HG02759 (cell line): ENCODE measurements around the gene DDX51.
"Not testable (repeated sequence)": the region's sequence is repeated elsewhere in the genome, so short reads cannot be mapped to it uniquely, and the experiment has no call there.

Experiments used
- ATAC-seq: cut with Tn5 transposase; IDR thresholded peaks from one replicate; pipeline ENCODE4 v1.9.1; 2021; ENCODE audit warnings: mild to moderate bottlenecking, moderate library complexity; ENCODE audit not compliant: unreplicated experiment

DDX51 gene

GRCh38 chr12:132141976-132142678 is 2.0 kb downstream of the DDX51 start:
- no peak for ATAC-seq

- no peak for ATAC-seq
These were observed 2.9 kb downstream of the DDX51 start for GRCh38 chr12:132140918-132141841.

DNA sequence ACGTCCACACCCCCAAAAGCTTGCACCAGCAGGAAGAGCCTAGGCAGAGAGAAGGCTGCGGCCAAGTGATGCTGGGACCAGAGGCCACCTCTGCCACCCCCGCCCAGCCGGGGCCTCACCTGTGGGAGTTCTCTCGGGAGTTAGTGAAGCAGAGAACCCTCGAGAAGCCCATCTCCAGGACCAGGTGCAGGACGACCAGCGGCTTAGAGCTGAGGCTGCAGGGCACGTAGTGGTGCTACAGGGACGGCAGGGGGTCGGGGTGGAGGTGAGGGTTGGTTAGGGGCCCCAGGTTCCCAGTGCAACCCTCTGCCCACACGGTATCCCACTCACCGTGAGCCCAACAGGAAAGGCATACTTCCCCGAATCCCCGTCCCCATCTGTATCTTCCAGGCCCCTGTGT is 3.6 kb downstream of the DDX51 start:
- ATAC-seq, result no peak

DNA sequence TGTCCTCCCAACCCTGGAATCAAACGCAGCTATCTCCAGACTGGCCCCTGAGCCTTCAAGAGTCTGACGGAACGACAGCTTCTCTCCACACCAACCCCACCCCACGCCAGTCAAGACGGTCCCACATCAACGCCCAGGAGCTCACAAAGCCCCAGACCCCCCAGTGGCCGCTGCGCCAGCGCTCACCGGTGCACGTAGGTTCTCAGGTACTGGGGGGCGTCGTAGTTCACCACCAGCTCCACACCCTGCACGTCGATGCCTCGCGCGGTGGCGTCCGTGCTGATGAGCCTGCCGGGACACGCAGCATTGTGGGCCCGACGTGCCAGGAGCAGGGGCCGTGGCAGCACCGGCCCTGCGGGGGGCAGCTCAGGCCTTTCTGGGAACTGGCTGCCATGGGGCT is 4.2 kb downstream of the DDX51 start:
- ATAC-seq, result no peak

GRCh38 chr12:132138941-132139871 is 4.9 kb downstream of the DDX51 start:
- ATAC-seq, result no peak

GRCh38 chr12:132137483-132138125 is 6.5 kb downstream of the DDX51 start:
- no peak for ATAC-seq

DNA sequence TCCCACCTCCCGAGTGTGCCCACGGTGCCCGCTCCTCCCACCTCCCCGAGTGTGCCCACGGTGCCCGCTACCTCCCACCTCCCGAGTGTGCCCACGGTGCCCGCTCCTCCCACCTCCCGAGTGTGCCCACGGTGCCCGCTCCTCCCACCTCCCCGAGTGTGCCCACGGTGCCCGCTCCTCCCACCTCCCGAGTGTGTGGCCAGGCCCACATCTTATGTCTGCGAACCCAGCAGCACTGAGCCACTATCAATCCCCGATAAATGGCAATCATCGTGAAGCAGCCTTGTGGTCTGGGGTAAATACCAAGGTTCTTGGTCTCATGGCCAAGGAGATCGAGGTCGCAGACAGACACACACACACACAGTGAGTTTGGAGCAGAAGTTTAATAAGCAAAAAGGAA is 7.9 kb downstream of the DDX51 start:
- ATAC-seq, result not testable (repeated sequence)

DNA sequence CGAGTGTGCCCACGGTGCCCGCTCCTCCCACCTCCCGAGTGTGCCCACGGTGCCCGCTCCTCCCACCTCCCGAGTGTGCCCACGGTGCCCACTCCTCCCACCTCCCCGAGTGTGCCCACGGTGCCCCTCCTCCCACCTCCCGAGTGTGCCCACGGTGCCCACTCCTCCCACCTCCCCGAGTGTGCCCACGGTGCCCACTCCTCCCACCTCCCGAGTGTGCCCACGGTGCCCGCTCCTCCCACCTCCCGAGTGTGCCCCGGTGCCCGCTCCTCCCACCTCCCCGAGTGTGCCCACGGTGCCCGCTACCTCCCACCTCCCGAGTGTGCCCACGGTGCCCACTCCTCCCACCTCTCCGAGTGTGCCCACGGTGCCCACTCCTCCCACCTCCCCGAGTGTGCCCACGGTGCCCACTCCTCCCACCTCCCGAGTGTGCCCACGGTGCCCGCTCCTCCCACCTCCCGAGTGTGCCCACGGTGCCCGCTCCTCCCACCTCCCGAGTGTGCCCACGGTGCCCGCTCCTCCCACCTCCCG is 9.4 kb downstream of the DDX51 start:
- not testable (repeated sequence) for ATAC-seq

DNA sequence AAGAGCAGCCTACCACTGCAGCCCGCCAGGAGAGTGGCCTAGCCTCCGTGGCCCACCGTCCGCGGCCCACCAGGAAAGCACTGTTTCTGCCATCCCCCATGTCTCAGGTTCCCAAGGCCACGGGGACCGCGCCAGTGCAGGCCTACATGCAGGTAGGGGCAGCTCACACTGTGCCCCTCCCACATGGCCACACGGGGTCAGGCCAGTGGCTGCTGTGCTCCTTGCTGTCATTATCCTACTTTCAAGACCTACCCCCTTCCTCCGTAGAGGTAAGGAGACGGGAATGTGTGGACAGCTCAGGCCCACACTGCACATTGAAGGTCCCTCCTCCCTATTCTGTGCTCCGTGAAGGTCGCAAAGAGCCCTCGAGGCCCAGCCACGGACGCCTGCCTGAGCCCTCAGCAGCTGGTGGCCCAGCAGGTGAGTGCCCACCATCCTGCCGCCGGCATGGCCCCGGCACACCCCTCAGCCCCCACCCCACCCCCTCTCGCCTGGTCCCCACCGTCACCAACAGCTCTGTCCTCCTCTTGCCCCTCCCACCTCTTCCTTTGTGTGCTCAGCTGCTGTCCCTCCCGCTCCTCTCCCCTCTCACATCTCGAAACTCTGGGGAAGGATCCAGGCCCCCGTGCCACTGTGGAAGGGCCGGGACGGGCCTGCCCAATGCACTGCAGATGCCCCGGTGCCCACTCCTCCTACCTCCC is 10.0 kb downstream of the DDX51 start:
- ATAC-seq, result no peak

- ATAC-seq, result no peak
These were observed 11.3 kb downstream of the DDX51 start for GRCh38 chr12:132132609-132133430.

DNA sequence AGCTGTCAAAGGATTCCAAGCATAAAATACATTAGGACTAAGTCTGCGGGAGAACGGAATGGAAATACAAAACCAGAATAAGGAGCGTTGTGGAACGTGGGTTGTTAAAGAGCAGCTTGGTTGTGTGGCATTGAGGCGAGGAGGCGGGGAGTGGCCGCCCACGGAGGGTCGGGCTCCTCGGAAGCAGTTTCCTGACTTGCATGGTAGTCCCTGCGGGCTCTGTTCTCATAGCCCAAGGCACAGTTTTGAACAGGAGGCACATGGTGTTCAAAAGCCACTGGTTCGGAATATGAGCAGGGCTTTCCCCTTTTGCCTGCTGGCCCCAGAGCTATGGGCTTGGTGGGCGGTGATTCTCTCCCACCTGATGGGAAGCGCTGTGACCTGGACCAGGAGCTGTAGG is 12.2 kb downstream of the DDX51 start:
- ATAC-seq, result no peak

DNA sequence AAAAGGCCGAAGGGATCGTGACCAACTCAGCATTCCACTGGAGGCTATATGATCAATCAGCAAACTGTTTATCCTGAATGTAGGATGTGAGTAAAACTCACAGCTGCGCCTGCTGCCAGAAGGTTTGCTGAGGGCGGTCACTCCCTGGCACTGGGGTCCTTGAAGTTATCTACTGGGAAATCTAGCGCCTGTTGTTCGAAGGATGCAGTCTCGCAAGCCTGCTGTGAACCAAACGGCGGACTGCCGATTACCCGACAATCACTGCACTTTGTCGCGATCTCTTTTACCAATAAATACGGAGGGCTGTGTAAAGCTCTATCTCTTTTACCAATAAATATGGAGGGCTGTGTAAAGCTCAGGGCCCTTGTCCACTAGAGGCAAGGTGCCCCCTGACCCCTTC is 12.9 kb downstream of the DDX51 start:
- ATAC-seq, result no peak

DNA sequence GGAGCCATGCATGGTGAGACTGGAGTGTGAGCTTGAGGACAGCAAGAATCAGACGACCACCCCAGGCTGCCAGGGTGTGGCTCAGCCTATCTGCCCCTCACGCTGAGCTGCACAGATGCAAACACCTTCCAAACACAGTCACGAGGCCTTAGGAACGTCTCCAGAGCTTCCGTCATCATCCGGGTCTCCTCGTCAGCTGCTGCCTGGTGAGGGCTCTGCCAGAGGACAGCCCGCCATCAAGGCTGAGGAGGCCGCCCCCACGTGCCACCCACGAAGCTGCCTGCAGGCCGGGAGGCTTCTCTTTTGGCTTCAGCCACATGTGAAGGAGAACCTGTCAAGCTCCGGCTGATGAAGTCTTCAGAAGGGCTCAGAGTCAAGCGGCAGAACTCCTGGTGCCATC is 13.4 kb downstream of the DDX51 start:
- ATAC-seq, result no peak

- ATAC-seq, result no peak
These were observed 15.1 kb downstream of the DDX51 start for GRCh38 chr12:132129007-132129406.

DNA sequence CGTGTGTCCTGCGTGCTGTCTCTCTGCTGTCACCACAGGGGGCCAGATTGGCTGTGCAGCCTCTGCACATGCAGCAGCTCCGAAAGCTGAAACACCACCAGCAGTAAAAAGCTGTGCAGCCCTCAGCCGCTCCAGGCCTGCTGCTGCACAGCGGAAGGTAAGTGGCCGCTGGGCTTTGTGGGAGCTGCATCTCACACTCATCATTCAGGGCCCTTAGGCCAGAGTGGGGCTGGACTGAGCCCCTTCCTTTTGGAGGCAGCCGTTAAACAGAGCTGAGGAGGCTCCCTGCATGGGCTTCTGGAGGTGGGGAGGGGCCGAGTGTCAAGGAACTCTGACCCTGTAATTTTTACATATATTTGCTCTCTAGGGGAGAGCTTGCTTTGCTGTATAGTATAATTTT is 17.1 kb downstream of the DDX51 start:
- no peak for ATAC-seq

DNA sequence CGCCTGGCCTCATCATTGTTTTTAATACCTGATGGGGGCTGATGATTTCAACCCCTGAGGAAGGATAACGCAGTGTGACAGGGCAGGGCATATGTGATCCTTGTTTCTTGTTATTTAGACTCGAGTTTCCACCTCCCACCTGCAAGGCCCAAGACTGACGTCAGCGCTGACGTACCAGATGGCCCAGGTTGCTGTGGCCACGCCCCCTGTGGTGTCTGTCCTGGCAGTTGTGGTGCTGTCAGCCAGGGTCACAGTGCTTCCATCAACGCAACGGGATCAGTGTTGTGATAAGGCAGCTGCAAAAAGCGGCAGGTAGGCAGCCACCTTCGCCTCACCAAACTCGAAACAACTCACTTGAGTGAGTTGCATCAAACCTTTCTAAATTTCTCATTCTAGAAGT is 18.4 kb downstream of the DDX51 start:
- ATAC-seq, result no peak

DNA sequence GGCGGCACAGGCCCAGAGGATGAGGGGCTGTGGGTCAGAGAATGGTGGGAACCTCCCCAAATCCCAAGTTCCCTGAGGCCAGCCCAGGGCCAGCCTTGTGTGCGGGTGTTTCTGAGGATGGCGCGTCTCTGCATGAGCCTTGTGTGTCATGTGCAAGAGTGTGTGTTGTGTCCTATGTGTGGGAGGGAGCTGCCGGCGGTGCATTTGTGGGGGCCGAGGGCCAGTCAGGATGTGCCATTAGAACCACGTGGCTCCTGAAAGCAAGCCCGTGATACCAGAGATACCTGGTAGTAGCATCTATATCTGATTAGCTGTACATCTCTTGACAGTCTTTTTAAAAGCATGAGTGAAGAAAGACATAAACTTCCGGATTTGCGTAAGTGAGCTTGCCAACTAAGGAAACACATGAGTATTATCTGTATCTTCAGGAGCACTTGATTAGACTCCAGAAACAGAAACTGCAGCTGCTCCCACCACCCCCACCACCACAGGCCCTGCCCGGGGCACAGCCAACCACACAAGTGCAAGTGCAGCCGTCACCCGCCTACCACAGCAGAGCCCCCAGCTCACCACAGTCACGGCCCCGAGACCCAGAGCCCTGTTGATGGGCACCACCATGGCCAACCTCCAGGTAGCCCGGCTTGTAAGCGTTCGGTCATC is 19.2 kb downstream of the DDX51 start:
- no peak for ATAC-seq

GRCh38 chr12:132123970-132124765 is 20.0 kb downstream of the DDX51 start:
- no peak for ATAC-seq
